ENCODE measurements around the gene LSAMP.

LSAMP gene

GRCh38 chr3:116176974-116177555 is 268.2 kb downstream of the LSAMP start:
- H2AFZ ChIP-seq (ENCODE audit: low read depth, low read length): no peak overlapping the region
- H3K36me3 ChIP-seq (ENCODE audit: insufficient read depth, low read length): no peaks in the 10 kb centered on the region
- no peaks in the 10 kb centered on the region for H3K9me3 ChIP-seq (ENCODE audit: low read length)
- H3K27me3 ChIP-seq (ENCODE audit: insufficient read depth, low read length): no peaks in the 10 kb centered on the region
- peaks cover 4% of the 10 kb centered on the region for H3K4me1 ChIP-seq (ENCODE audit: insufficient read depth, low read length)
- no peak overlapping the region for H3K4me3 ChIP-seq (ENCODE audit: low read length)

GRCh38 chr3:116166121-116166520 is 279.2 kb downstream of the LSAMP start:
- H3K9me3 ChIP-seq (ENCODE audit: low read length): no peaks in the 10 kb centered on the region
- no peaks in the 10 kb centered on the region for H3K36me3 ChIP-seq (ENCODE audit: insufficient read depth, low read length)
- H3K4me3 ChIP-seq (ENCODE audit: low read length): no peak overlapping the region
- H3K4me1 ChIP-seq (ENCODE audit: insufficient read depth, low read length): no peaks in the 10 kb centered on the region
- H2AFZ ChIP-seq (ENCODE audit: low read depth, low read length): no peak overlapping the region
- no peaks in the 10 kb centered on the region for H3K27me3 ChIP-seq (ENCODE audit: insufficient read depth, low read length)

DNA sequence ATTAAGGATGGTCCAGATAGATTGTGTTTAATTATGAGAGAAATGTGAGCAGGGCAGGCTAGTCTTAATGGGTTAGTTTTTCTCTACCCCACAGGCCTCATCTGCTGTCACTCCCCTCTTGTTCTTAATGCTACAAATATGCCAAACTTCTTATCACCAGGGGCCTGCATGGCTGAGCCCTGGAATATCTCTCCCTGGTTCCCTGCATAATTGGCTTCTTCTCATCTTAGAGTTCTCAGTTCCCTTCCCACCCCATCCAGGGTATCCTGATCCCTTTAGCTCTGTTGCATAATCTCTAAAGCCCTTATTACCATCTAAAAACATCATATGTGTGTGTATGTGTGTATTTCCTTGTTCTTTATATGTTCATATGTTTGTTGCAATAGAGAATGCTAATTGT is 279.6 kb downstream of the LSAMP start:
- no peaks in the 10 kb centered on the region for H3K9me3 ChIP-seq (ENCODE audit: low read length)
- H3K4me1 ChIP-seq (ENCODE audit: insufficient read depth, low read length): no peaks in the 10 kb centered on the region
- H2AFZ ChIP-seq (ENCODE audit: low read depth, low read length): no peak overlapping the region
- no peaks in the 10 kb centered on the region for H3K36me3 ChIP-seq (ENCODE audit: insufficient read depth, low read length)
- no peak overlapping the region for H3K4me3 ChIP-seq (ENCODE audit: low read length)
- H3K27me3 ChIP-seq (ENCODE audit: insufficient read depth, low read length): no peaks in the 10 kb centered on the region

GRCh38 chr3:116165135-116165534 is 280.2 kb downstream of the LSAMP start:
- Histone ChIP-seq H3K9me3 (ENCODE audit: low read length) (no peaks in the 10 kb centered on the region), H3K4me1 (ENCODE audit: insufficient read depth, low read length) (no peaks in the 10 kb centered on the region), H3K36me3 (ENCODE audit: insufficient read depth, low read length) (no peaks in the 10 kb centered on the region), H2AFZ (ENCODE audit: low read depth, low read length) (no peak overlapping the region), H3K27me3 (ENCODE audit: insufficient read depth, low read length) (no peaks in the 10 kb centered on the region), H3K4me3 (ENCODE audit: low read length) (no peak overlapping the region)

- no peaks in the 10 kb centered on the region for H3K27me3 ChIP-seq (ENCODE audit: insufficient read depth, low read length)
- no peak overlapping the region for H2AFZ ChIP-seq (ENCODE audit: low read depth, low read length)
- no peak overlapping the region for H3K4me3 ChIP-seq (ENCODE audit: low read length)
- H3K4me1 ChIP-seq (ENCODE audit: insufficient read depth, low read length): no peaks in the 10 kb centered on the region
- no peaks in the 10 kb centered on the region for H3K36me3 ChIP-seq (ENCODE audit: insufficient read depth, low read length)
- H3K9me3 ChIP-seq (ENCODE audit: low read length): peaks cover 1% of the 10 kb centered on the region
Measured at GRCh38 chr3:116164039-116164438, 281.2 kb downstream of the LSAMP start.

DNA sequence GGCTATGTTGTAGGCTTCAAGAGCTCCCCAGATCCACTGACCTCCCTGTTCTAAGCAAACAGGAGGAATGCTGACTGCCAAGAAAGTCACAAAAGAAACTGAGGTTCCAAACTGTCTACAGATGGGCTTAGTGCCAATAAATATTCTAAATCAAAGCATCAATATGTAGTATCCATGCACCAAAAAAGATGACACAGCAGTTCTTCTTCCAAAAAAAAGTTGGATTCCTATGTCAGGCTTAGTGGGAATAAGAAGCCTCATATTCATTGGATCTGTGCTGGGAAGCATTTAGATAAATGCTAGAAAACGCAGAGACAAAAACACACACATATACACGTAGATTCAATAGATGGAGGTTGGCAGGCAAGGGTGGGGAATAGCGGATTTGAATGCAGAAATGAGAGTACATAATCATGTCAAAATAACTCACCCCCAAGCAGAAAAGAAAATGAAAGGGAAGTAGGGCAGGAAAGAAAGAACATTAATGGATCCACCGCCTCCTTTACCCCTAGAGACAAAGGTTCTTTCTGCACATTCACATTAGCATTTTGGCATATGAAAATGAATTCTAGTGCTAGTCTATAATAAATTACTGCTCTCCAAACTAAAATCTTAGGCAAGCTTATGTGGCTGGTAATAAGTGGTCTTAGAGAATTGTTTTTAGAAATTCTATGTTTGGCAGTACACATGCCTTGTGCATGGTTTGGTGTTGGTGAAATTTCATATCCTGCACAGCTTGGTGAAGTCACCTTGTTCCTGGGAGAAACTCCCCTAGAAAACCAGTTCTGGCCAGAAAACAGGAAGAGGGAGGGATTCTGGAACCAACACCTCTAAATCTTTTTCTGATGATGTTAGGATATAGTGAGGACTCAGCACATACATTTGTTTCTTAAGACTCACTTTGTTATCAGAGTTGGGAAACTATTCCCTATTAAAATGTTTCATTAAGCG is 283.4 kb downstream of the LSAMP start:
- Histone ChIP-seq H2AFZ (ENCODE audit: low read depth, low read length) (no peak overlapping the region), H3K9me3 (ENCODE audit: low read length) (peaks cover 1% of the 10 kb centered on the region), H3K4me3 (ENCODE audit: low read length) (no peak overlapping the region), H3K4me1 (ENCODE audit: insufficient read depth, low read length) (no peaks in the 10 kb centered on the region), H3K27me3 (ENCODE audit: insufficient read depth, low read length) (no peaks in the 10 kb centered on the region), H3K36me3 (ENCODE audit: insufficient read depth, low read length) (no peaks in the 10 kb centered on the region)

GRCh38 chr3:116160594-116160993 is 284.7 kb downstream of the LSAMP start:
- Histone ChIP-seq H3K4me3 (ENCODE audit: low read length) (no peak overlapping the region), H3K9me3 (ENCODE audit: low read length) (peaks cover 1% of the 10 kb centered on the region), H3K27me3 (ENCODE audit: insufficient read depth, low read length) (no peaks in the 10 kb centered on the region), H2AFZ (ENCODE audit: low read depth, low read length) (no peak overlapping the region), H3K36me3 (ENCODE audit: insufficient read depth, low read length) (no peaks in the 10 kb centered on the region), H3K4me1 (ENCODE audit: insufficient read depth, low read length) (no peaks in the 10 kb centered on the region)

DNA sequence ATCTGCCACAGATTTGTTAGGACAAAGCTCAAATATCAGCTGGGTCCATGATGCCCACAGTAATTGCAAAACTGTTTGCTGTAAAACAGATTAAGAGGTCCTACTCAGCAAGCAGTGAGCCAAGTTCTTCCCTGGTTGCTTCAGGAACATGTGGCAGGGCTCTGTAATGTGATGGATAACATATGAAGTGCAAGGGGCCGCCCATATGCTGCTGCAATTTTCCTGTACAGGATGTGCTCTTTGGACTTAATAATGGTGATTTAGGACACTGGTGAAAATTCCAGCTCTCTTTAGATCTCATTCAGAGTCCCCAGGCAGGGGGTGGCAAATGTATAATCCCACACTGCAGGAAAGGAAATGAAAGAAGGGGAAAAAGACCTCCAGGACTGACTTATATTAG is 289.4 kb downstream of the LSAMP start:
- no peaks in the 10 kb centered on the region for H3K36me3 ChIP-seq (ENCODE audit: insufficient read depth, low read length)
- no peak overlapping the region for H2AFZ ChIP-seq (ENCODE audit: low read depth, low read length)
- no peak overlapping the region for H3K4me3 ChIP-seq (ENCODE audit: low read length)
- peaks cover 1% of the 10 kb centered on the region for H3K9me3 ChIP-seq (ENCODE audit: low read length)
- H3K4me1 ChIP-seq (ENCODE audit: insufficient read depth, low read length): no peaks in the 10 kb centered on the region
- H3K27me3 ChIP-seq (ENCODE audit: insufficient read depth, low read length): no peaks in the 10 kb centered on the region

- Histone ChIP-seq H3K4me1 (ENCODE audit: insufficient read depth, low read length) (no peaks in the 10 kb centered on the region), H2AFZ (ENCODE audit: low read depth, low read length) (no peak overlapping the region), H3K4me3 (ENCODE audit: low read length) (no peak overlapping the region), H3K9me3 (ENCODE audit: low read length) (no peaks in the 10 kb centered on the region), H3K36me3 (ENCODE audit: insufficient read depth, low read length) (no peaks in the 10 kb centered on the region), H3K27me3 (ENCODE audit: insufficient read depth, low read length) (no peaks in the 10 kb centered on the region)
Measured at GRCh38 chr3:116154389-116154788, 290.9 kb downstream of the LSAMP start.

- Histone ChIP-seq H2AFZ (ENCODE audit: low read depth, low read length) (no peak overlapping the region), H3K4me1 (ENCODE audit: insufficient read depth, low read length) (peaks cover 3% of the 10 kb centered on the region), H3K4me3 (ENCODE audit: low read length) (no peak overlapping the region), H3K27me3 (ENCODE audit: insufficient read depth, low read length) (no peaks in the 10 kb centered on the region), H3K36me3 (ENCODE audit: insufficient read depth, low read length) (no peaks in the 10 kb centered on the region), H3K9me3 (ENCODE audit: low read length) (no peaks in the 10 kb centered on the region)
Measured at GRCh38 chr3:116153174-116153573, 292.1 kb downstream of the LSAMP start.

- Histone ChIP-seq H3K4me3 (ENCODE audit: low read length) (no peak overlapping the region), H3K4me1 (ENCODE audit: insufficient read depth, low read length) (peaks cover 3% of the 10 kb centered on the region), H2AFZ (ENCODE audit: low read depth, low read length) (no peak overlapping the region), H3K27me3 (ENCODE audit: insufficient read depth, low read length) (no peaks in the 10 kb centered on the region), H3K36me3 (ENCODE audit: insufficient read depth, low read length) (no peaks in the 10 kb centered on the region), H3K9me3 (ENCODE audit: low read length) (no peaks in the 10 kb centered on the region)
Measured at GRCh38 chr3:116150655-116151167, 294.6 kb downstream of the LSAMP start.

DNA sequence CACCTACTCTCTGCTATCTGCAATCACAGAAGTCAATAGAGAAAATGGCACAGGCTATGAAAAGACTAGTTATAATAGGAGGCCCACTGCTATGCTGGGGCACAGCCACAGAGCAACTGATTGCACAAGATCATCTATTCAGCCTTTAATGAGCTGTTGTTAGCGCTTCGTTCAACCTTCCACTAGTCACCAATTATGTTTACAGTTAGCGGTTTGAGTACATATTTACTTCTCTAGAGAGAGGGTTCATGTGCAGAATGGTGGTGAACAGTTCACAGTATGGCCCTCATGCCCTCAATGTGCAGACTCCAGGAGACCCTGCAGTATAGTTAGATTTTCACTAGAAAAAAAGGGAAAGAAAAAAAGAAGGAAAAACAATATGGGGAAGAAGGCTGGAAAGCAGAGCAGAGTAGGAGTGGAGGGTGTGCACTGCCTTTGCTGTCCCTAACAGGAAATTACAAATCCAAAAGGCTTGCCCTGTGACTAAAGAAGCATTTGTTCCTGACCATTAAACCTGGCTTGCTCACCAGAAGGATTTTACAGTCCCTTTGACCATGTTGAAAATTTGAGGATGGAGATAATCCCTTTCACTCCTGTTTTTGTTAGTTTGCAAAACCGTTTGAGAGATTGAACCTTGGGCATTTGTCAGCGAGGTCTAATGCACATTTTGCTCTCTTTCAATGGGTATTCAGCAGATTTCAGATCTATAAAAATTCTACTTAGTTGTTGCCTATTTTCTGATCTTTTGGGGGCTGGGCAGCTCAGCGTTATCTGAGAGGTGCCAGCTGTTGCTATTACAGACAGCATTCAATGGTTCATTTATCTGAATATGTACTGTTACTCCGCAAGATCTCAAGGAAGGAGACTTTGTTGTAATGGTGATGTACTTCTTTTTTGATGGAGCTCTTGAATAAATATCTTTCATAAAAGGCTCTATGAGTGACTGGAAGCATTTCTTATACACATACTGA is 296.1 kb downstream of the LSAMP start:
- Histone ChIP-seq H3K36me3 (ENCODE audit: insufficient read depth, low read length) (no peaks in the 10 kb centered on the region), H3K4me3 (ENCODE audit: low read length) (no peak overlapping the region), H3K27me3 (ENCODE audit: insufficient read depth, low read length) (no peaks in the 10 kb centered on the region), H2AFZ (ENCODE audit: low read depth, low read length) (no peak overlapping the region), H3K9me3 (ENCODE audit: low read length) (peaks cover 2% of the 10 kb centered on the region), H3K4me1 (ENCODE audit: insufficient read depth, low read length) (peaks cover 3% of the 10 kb centered on the region)
